Testis (tissue), 2 donors: Measurements from ENCODE around the gene C1QTNF8.

Experiments
- POLR2A ChIP-seq: fragments of 450-650 bp; IDR thresholded peaks from one replicate; pipeline ENCODE4 v1.6.1; 2017; ENCODE audit warnings: antibody characterized with exemption, mild to moderate bottlenecking, moderate library complexity
- TF ChIP-seq, protein P1 (sequence below), 3 experiments: fragments of 450-650 bp in 2 of 3; fragments of 200-600 bp in 1 of 3; sonication (generic) in 1 of 3; IDR thresholded peaks; one replicate each; pipeline ENCODE4 v1.5.1; 2016 to 2019; ENCODE audit warnings: antibody characterized with exemption in 3 of 3, mild to moderate bottlenecking in 2 of 3, moderate library complexity in 1 of 3

DNA sequence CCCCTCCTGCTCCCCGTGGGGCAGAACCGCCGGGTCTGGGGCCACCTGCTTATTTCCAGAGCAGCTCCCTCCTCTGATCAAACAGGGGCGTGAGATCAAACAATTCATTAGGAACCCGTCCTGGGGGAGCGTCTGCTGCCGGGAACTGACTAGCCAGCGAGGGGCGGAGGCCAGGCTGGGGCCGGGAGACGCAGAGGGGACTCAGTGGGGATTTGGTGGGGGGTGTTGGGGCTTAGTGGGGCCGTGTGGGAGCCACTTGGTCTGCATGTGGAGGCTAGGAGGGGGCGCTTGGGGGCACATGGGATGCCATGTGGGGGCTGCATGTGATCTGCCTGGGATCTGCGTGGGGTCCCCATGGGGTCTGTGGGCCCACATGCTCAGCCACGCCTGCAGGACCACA lies 36.4 kb upstream of the C1QTNF8 start:
- TF ChIP-seq, protein P1, sequence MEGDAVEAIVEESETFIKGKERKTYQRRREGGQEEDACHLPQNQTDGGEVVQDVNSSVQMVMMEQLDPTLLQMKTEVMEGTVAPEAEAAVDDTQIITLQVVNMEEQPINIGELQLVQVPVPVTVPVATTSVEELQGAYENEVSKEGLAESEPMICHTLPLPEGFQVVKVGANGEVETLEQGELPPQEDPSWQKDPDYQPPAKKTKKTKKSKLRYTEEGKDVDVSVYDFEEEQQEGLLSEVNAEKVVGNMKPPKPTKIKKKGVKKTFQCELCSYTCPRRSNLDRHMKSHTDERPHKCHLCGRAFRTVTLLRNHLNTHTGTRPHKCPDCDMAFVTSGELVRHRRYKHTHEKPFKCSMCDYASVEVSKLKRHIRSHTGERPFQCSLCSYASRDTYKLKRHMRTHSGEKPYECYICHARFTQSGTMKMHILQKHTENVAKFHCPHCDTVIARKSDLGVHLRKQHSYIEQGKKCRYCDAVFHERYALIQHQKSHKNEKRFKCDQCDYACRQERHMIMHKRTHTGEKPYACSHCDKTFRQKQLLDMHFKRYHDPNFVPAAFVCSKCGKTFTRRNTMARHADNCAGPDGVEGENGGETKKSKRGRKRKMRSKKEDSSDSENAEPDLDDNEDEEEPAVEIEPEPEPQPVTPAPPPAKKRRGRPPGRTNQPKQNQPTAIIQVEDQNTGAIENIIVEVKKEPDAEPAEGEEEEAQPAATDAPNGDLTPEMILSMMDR (IDR thresholded peaks at IDR 0.05), result no peak
- TF ChIP-seq POLR2A, result no peak
